Measurements from ENCODE around the gene IGFL3.
"Not testable (repeated sequence)": the region's sequence is repeated elsewhere in the genome, so short reads cannot be mapped to it uniquely, and the experiment has no call there.

DNA sequence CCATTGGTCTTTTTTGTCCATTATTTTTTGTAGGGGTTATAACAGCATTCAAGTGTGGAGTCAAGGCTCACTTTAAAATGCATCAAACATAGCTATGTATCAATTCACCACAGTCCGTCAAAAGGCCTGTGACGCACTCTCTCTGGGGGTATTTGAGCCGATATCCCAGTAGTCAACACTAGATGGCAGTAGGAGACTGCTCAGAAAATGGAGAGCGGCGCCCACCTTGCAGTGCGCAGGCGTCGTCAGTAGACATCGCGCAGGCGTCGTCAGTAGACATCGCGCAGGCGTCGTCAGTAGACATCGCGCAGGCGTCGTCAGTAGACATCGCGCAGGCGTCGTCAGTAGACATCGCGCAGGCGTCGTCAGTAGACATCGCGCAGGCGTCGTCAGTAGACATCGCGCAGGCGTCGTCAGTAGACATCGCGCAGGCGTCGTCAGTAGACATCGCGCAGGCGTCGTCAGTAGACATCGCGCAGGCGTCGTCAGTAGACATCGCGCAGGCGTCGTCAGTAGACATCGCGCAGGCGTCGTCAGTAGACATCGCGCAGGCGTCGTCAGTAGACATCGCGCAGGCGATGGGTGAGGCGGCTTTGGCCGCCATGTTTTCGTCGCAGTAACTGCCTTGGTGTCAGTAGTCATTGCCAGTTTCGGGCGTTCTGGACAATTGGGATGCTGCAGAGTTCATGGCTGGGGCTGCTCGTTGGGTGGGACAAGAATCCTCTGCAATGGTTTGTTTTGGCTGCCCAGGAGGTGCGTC lies 45.7 kb downstream of the IGFL3 start:
- TF ChIP-seq, protein P1, sequence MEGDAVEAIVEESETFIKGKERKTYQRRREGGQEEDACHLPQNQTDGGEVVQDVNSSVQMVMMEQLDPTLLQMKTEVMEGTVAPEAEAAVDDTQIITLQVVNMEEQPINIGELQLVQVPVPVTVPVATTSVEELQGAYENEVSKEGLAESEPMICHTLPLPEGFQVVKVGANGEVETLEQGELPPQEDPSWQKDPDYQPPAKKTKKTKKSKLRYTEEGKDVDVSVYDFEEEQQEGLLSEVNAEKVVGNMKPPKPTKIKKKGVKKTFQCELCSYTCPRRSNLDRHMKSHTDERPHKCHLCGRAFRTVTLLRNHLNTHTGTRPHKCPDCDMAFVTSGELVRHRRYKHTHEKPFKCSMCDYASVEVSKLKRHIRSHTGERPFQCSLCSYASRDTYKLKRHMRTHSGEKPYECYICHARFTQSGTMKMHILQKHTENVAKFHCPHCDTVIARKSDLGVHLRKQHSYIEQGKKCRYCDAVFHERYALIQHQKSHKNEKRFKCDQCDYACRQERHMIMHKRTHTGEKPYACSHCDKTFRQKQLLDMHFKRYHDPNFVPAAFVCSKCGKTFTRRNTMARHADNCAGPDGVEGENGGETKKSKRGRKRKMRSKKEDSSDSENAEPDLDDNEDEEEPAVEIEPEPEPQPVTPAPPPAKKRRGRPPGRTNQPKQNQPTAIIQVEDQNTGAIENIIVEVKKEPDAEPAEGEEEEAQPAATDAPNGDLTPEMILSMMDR (IDR thresholded peaks at IDR 0.05), result peak; percentile 35 to 64 (median 51)
- not testable (repeated sequence) for TF ChIP-seq POLR2A, EP300 (IDR thresholded peaks at IDR 0.05)
